GM12878 (cell line): Measurements from ENCODE around the gene PTPN22.

Experiments
- EGR1 ChIP-seq, 2 experiments: IDR thresholded peaks; 1 replicate in 1 of 2; 2 replicates in 1 of 2; pipeline ENCODE4 v1.6.1; 2011 to 2012; ENCODE audit warnings: low read depth in 2 of 2, low read length in 2 of 2, borderline replicate concordance in 1 of 2, mild to moderate bottlenecking in 1 of 2, moderate library complexity in 1 of 2
- SMC3 ChIP-seq: IDR thresholded peaks from 2 replicates; pipeline ENCODE4 v1.6.1; 2011; ENCODE audit warnings: low read length, improper control_type of control experiment, borderline replicate concordance
- TF ChIP-seq, protein P1 (sequence below), 3 experiments: IDR thresholded peaks in 2 of 3; conservative IDR thresholded peaks in 1 of 3; 2 replicates each; pipeline ENCODE4 v1.5.1; 2011; ENCODE audit warnings: low read depth in 3 of 3, low read length in 3 of 3, mild to moderate bottlenecking in 3 of 3, control low read depth in 2 of 3, moderate library complexity in 2 of 3, inconsistent platforms in 1 of 3, mixed read lengths in 1 of 3; ENCODE audit not compliant: control insufficient read depth in 2 of 3, insufficient read depth in 1 of 3; ENCODE audit errors: extremely low read depth in 1 of 3
- TF ChIP-seq, protein P2 (sequence below): IDR thresholded peaks from 2 replicates; pipeline ENCODE4 v1.6.1; 2011; ENCODE audit warnings: low read depth, mild to moderate bottlenecking, low read length, moderate library complexity, borderline replicate concordance; ENCODE audit errors: extremely low read depth
- TF ChIP-seq, protein P3 (sequence below): fragments of 450-650 bp; conservative IDR thresholded peaks from 2 replicates; pipeline ENCODE4 v1.6.1; 2017; ENCODE audit warnings: mild to moderate bottlenecking, moderate library complexity
- TF ChIP-seq, protein P4 (sequence below): fragments of 450-650 bp; IDR thresholded peaks from 2 replicates; pipeline ENCODE4 v1.6.1; 2017; ENCODE audit warnings: antibody characterized with exemption, mild to moderate bottlenecking, moderate library complexity

DNA sequence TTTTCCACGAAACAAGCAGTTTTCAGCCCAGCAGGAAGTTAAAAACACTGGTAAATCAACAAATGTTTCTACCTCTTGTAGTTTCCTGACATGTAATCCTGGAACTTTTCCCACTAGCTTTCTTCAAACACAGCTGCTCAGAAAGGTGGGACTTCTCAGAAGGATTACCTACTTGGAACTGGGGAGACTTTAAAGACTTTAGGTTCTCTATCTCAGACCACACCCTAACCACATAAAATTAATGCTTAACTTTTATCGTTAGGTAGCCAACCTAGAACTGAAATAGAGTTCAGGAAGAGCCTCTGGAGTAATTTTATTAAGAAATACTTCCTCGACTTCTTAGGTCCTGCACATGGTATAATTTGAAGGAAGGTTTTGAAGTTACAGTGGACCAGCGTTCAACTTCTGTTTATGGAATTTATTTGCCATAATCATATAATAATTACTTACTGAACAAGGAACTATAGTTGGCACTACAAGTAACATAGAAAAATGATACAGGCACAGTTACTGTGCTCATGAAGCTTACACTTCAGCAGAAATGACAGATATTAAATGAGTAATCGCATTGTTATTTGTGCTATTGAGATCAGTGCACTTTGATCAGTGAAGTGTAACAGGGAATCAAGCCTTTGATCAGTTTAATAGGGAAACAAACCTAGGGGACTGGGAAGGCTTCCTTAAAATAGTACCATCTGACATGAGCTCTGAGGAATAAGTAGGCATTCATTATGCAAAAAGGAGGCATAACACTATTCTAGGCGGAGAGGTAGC is 16.1 kb upstream of the PTPN22 start, which contains the start of gene BCL2L15:
- TF ChIP-seq, protein P1, sequence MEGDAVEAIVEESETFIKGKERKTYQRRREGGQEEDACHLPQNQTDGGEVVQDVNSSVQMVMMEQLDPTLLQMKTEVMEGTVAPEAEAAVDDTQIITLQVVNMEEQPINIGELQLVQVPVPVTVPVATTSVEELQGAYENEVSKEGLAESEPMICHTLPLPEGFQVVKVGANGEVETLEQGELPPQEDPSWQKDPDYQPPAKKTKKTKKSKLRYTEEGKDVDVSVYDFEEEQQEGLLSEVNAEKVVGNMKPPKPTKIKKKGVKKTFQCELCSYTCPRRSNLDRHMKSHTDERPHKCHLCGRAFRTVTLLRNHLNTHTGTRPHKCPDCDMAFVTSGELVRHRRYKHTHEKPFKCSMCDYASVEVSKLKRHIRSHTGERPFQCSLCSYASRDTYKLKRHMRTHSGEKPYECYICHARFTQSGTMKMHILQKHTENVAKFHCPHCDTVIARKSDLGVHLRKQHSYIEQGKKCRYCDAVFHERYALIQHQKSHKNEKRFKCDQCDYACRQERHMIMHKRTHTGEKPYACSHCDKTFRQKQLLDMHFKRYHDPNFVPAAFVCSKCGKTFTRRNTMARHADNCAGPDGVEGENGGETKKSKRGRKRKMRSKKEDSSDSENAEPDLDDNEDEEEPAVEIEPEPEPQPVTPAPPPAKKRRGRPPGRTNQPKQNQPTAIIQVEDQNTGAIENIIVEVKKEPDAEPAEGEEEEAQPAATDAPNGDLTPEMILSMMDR (IDR thresholded peaks at IDR 0.05 in 2 of 3, conservative IDR thresholded peaks at IDR 0.05 in 1 of 3; ENCODE audit: control insufficient read depth in 2 of 3, extremely low read depth in 1 of 3, insufficient read depth in 1 of 3, low read depth in 3 of 3, low read length in 3 of 3) = no peak
- TF ChIP-seq, protein P2, sequence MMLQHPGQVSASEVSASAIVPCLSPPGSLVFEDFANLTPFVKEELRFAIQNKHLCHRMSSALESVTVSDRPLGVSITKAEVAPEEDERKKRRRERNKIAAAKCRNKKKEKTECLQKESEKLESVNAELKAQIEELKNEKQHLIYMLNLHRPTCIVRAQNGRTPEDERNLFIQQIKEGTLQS = no peak
- TF ChIP-seq EGR1 (IDR thresholded peaks at IDR 0.05; ENCODE audit: borderline replicate concordance in 1 of 2, low read depth in 2 of 2, low read length in 2 of 2) (no peak), SMC3 (no peak)
- TF ChIP-seq, protein P3, sequence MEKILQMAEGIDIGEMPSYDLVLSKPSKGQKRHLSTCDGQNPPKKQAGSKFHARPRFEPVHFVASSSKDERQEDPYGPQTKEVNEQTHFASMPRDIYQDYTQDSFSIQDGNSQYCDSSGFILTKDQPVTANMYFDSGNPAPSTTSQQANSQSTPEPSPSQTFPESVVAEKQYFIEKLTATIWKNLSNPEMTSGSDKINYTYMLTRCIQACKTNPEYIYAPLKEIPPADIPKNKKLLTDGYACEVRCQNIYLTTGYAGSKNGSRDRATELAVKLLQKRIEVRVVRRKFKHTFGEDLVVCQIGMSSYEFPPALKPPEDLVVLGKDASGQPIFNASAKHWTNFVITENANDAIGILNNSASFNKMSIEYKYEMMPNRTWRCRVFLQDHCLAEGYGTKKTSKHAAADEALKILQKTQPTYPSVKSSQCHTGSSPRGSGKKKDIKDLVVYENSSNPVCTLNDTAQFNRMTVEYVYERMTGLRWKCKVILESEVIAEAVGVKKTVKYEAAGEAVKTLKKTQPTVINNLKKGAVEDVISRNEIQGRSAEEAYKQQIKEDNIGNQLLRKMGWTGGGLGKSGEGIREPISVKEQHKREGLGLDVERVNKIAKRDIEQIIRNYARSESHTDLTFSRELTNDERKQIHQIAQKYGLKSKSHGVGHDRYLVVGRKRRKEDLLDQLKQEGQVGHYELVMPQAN = no peak
- TF ChIP-seq, protein P4, sequence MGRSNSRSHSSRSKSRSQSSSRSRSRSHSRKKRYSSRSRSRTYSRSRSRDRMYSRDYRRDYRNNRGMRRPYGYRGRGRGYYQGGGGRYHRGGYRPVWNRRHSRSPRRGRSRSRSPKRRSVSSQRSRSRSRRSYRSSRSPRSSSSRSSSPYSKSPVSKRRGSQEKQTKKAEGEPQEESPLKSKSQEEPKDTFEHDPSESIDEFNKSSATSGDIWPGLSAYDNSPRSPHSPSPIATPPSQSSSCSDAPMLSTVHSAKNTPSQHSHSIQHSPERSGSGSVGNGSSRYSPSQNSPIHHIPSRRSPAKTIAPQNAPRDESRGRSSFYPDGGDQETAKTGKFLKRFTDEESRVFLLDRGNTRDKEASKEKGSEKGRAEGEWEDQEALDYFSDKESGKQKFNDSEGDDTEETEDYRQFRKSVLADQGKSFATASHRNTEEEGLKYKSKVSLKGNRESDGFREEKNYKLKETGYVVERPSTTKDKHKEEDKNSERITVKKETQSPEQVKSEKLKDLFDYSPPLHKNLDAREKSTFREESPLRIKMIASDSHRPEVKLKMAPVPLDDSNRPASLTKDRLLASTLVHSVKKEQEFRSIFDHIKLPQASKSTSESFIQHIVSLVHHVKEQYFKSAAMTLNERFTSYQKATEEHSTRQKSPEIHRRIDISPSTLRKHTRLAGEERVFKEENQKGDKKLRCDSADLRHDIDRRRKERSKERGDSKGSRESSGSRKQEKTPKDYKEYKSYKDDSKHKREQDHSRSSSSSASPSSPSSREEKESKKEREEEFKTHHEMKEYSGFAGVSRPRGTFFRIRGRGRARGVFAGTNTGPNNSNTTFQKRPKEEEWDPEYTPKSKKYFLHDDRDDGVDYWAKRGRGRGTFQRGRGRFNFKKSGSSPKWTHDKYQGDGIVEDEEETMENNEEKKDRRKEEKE = no peak
